Panc1 (cell line): ENCODE measurements around the gene ADARB2. TPM values are rescaled to one million over a fixed set of nuclear protein-coding genes. Genes with fewer than 3 reads are reported as not detected.

Source experiments
- ATAC-seq: fragments of 200-7000 bp; cut with Tn5 transposase; 2 replicates; pipeline ENCODE4 v1.9.1; 2020; ENCODE audit warnings: mild to moderate bottlenecking, moderate library complexity
- BruUV-seq: library from RNA; stranded (reverse); fragments of 400-500 nt; replicated peaks from 2 replicates; lab custom pipeline; 2021; lab: Mats Ljungman, UMichigan
- CTCF ChIA-PET: fragments of 300-600 bp; sonication (Branson Sonifier 250); formaldehyde crosslinking; loops from one replicate; lab custom pipeline; 2022; ENCODE audit warnings: antibody characterized with exemption; lab: Charles Lee
- POLR2A ChIA-PET: fragments of 300-600 bp; sonication (Branson Sonifier 250); formaldehyde crosslinking; loops from one replicate; lab custom pipeline; 2022; ENCODE audit warnings: antibody characterized with exemption; lab: Charles Lee
- DNase-seq: peaks from one replicate; pipeline ENCODE4 v3.0.0-alpha.2; 2010; ENCODE audit warnings: low read depth, low spot score
- H3K27ac ChIP-seq: 2 replicates; pipeline ENCODE4 v1.5.1; 2011; ENCODE audit warnings: mild to moderate bottlenecking, low read length, inconsistent platforms
- H3K27me3 ChIP-seq: fragments of 200-500 bp; sonication (Bioruptor generic); 2 replicates; pipeline ENCODE4 v1.6.0; 2014; ENCODE audit warnings: low read length, inconsistent platforms; ENCODE audit not compliant: control insufficient read depth, insufficient read depth
- H3K36me3 ChIP-seq: fragments of 200-500 bp; sonication (Bioruptor generic); 2 replicates; pipeline ENCODE4 v1.5.1; 2014; ENCODE audit warnings: inconsistent platforms, mild to moderate bottlenecking, low read length, moderate library complexity; ENCODE audit not compliant: control insufficient read depth, insufficient read depth
- H3K4me1 ChIP-seq: 2 replicates; pipeline ENCODE4 v1.5.1; 2011; ENCODE audit warnings: inconsistent platforms, mild to moderate bottlenecking, low read length, moderate library complexity; ENCODE audit not compliant: control insufficient read depth, insufficient read depth
- H3K4me3 ChIP-seq, 2 experiments: 2 replicates each; pipeline ENCODE4 v1.5.1; 2011 to 2012; ENCODE audit warnings: low read depth in 2 of 2, low read length in 2 of 2, mild to moderate bottlenecking in 2 of 2, inconsistent platforms in 1 of 2, moderate library complexity in 1 of 2
- H3K9me3 ChIP-seq: fragments of 200-500 bp; sonication (Bioruptor generic); 2 replicates; pipeline ENCODE4 v1.5.1; 2014; ENCODE audit warnings: low read depth, mild to moderate bottlenecking, inconsistent platforms, low read length, moderate library complexity; ENCODE audit not compliant: control insufficient read depth, insufficient read depth
- CTCF ChIP-seq: fragments of 450-650 bp; IDR thresholded peaks from 2 replicates; pipeline ENCODE4 v1.5.1; 2017; ENCODE audit warnings: mild to moderate bottlenecking
- POLR2AphosphoS5 ChIP-seq: IDR thresholded peaks from 2 replicates; pipeline ENCODE4 v1.6.1; 2012; ENCODE audit warnings: mild to moderate bottlenecking, low read depth, low read length, moderate library complexity
- REST ChIP-seq, 2 experiments: IDR thresholded peaks; 2 replicates each; pipeline ENCODE4 v1.6.1; 2011 to 2012; ENCODE audit warnings: low read depth in 2 of 2, control low read depth in 1 of 2, low read length in 1 of 2, mild to moderate bottlenecking in 1 of 2, moderate library complexity in 1 of 2; ENCODE audit not compliant: insufficient read depth in 1 of 2
- SIN3A ChIP-seq: IDR thresholded peaks from 2 replicates; pipeline ENCODE4 v1.6.1; 2012; ENCODE audit warnings: low read depth, mild to moderate bottlenecking, low read length, moderate library complexity, borderline replicate concordance; ENCODE audit not compliant: insufficient read depth
- TCF7L2 ChIP-seq: IDR thresholded peaks from 2 replicates; pipeline ENCODE4 v1.6.1; 2011; ENCODE audit warnings: mild to moderate bottlenecking, low read depth, low read length, inconsistent platforms
- in situ Hi-C: cut with HindIII; loops from 2 replicates; pipeline ENCODE4 v1.10.0; 2016; ENCODE audit warnings: low sequenced_read_pairs, low pct_unique_long_range_greater_than_20kb
- intact Hi-C: fragments of 100-400 bp; cut with micrococcal nuclease; formaldehyde crosslinking; loops from one replicate; pipeline ENCODE4 v1.10.0; 2022; ENCODE audit not compliant: unreplicated experiment
- total RNA-seq: library from RNA; stranded (reverse); gene quantifications from one replicate; pipeline ENCODE4 v1.2.1, GENCODE V29; 2021; ENCODE audit not compliant: unreplicated experiment

ADARB2 gene
- total RNA-seq, 1 experiment from 2014 or later = 0.31 TPM

DNA sequence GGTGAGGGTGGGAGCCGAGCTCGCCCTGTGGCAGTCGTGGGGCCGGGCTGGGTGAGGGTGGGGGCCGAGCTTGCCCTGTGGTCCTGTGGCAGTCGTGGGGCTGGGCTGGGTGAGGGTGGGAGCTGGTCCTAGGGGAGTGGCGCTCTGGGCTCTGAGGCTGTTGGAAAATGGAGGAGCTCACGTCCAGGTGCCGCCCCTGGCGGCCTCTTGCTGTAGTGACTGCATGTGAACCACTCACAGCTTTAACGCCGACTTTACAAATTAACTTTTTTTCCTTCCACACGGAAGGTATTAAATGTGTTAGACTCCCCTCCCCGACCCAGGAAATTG lies 368.5 kb downstream of the ADARB2 start:
- Histone ChIP-seq H3K9me3 (no peaks in the 10 kb centered on the region), H3K4me3 (no peak overlapping the region), H3K36me3 (no peaks in the 10 kb centered on the region), H3K27me3 (no peaks in the 10 kb centered on the region), H3K4me1 (no peaks in the 10 kb centered on the region), H3K27ac (no peak overlapping the region)
- TF ChIP-seq CTCF (peak; percentile 73), REST (IDR thresholded peaks at IDR 0.05; ENCODE audit: insufficient read depth in 1 of 2, low read depth in 2 of 2, low read length in 1 of 2) (no peak)
- ChIA-PET POLR2A (no interaction called here), CTCF (interaction anchor here (0.6 to 0.9 kb wide), 6 partner anchors 16 to 366 kb away, joined by 3 to 15 read pairs (median 4); no protein-coding TSS in a partner anchor)
- ATAC-seq = peak; percentile 84
- no TSS peak for BruUV-seq
- in situ Hi-C loops = no loop called here
- intact Hi-C loops = no loop called here
- no peak for DNase-seq

DNA sequence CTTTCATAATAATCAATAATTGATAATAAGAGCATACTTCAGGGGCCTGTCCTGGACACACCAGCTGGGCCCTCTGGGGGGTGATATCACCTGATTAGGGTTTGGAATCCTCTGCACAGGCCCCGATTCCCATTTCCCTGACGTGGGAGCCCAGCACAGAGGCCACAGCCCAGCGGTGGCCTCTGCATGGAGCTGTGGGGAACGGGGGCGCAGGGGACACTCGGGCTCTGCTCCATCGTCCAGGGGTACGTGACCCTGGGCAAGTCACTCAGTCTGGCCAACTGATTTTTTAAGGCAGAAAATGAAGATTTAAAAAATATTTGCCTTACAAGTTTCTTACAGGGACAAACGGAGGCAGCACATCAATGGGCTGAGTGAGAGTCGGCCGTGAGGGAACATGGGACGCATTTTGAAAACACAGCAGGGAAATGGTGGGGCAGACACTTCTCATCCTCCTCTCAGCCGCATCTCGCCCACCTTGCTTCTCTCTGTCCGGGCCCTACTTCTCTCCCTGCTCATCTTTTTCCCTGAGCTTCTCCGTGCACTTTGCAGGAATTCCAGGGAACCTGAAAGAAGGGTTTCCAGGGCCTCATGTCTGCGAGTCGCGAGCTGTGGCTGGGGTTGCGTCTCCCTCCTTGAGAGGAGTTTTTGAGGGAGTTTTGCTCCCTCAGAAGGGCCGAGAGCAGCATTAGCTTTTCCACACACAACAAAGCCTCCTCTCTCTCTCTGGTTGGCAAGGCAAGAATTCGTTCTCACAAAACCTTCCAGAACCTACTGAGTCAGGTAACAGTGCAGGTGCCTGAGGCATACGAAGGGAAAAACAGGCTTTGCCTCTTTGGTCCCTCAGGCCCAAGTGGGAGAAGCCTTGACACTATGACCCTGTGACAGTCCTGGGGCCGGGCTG lies 369.1 kb downstream of the ADARB2 start:
- Histone ChIP-seq H3K27ac (no peak overlapping the region), H3K9me3 (no peaks in the 10 kb centered on the region), H3K36me3 (no peaks in the 10 kb centered on the region), H3K27me3 (no peaks in the 10 kb centered on the region), H3K4me1 (no peaks in the 10 kb centered on the region), H3K4me3 (no peak overlapping the region)
- DNase-seq (no peak), ATAC-seq (no peak)
- POLR2A ChIA-PET = no interaction called here
- no TSS peak for BruUV-seq
- in situ Hi-C loops (no loop called here), intact Hi-C loops (no loop called here)
- TF ChIP-seq CTCF (no peak), REST (IDR thresholded peaks at IDR 0.05; ENCODE audit: insufficient read depth in 1 of 2, low read depth in 2 of 2, low read length in 1 of 2) (no peak), POLR2AphosphoS5 (no peak), SIN3A (no peak), TCF7L2 (no peak)
- CTCF ChIA-PET = interaction anchor here (0.6 to 0.9 kb wide), 5 partner anchors 17 to 367 kb away, joined by 3 to 15 read pairs (median 6); no protein-coding TSS in a partner anchor
